ENCODE measurements around the gene TANK. TPM values are rescaled to one million over a fixed set of nuclear protein-coding genes. Genes with fewer than 3 reads are reported as not detected.

The TANK gene
- total RNA-seq, 1 experiment from 2014 or later = 41.1 TPM

- DNase-seq (ENCODE audit: low read depth) = no peak
Observed at GRCh38 chr2:161133366-161133765, 26.9 kb upstream of the TANK start.

DNA sequence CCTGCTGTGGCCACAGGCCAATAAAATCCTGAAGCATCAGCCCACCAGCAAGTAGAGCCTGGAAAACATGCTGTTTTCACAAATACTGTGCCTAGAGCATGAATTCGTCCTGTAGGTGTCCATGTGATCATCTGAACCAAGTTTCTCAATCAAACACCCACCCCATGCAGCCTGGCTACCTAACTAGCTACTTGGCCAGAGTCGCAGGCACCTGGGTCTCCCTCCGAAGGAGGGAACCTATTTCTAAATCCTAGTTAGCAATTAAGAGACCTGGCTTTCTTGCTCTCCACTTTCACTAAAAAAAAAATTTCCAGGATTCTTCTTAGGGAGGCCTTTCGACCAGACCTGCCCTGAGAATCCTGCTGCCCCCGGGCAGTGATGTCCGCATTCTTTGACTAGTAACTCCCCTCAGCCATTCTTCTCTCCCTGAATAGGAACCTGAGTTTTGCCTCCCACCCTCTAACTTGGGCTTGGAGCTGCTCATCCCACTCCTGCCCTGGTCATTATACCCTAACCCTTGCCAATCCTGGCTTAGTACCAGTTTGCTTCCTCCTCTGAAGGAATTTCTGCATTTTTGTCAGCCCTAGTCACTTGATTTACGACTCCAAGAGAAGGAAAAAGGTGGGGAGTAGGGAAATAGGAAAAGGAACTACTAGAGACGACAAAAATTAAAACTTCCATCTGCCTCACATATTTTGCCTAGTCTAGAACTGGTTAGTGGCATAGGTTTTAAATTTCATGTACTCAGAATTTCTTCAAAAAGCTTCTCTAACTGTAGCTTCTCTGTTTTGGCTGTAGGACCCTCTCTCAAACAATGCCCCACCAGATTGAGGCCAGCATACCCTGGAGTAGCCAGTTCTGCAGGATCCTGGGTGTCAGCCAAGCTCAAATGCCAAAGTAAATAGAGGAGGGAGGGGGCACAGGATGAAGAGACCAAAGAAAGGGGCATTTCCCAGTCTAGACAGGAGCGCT lies 25.4 kb upstream of the TANK start:
- DNase-seq (ENCODE audit: low read depth) = peak; percentile 75

GRCh38 chr2:161135951-161136593 lies 24.2 kb upstream of the TANK start:
- no peak for DNase-seq (ENCODE audit: low read depth)

DNA sequence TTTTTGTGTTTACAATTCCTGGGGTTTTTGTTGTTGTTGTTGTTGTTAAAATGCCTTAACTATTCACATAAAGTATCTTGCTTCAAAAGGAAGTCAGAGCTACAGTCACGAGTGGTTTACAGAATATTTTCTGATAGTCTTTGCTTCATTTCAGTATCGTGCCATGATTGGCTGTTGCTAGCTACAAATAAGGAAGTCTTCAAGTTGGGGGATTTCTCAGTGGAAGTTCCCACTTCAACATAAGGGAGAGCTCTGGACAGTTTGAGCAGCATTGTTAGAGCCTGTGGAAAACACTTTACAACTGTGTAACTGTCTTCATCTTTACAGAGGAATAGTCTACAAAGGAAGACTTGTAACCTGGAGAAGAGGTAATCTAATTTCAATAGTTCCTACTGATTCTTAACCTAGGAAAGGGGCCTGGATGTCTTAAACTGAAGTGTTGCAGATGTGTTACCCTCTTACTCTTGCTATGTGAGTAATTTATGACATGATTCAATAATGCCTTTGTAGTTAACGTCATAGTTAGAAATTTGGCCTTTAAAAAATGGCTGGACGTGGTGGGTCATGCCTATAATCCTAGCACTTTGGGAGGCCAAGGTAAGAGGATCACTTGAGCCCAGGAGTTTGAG lies 23.4 kb upstream of the TANK start:
- DNase-seq (ENCODE audit: low read depth) = peak; percentile 12

GRCh38 chr2:161138429-161138828 lies 21.8 kb upstream of the TANK start:
- DNase-seq (ENCODE audit: low read depth) = no peak

DNA sequence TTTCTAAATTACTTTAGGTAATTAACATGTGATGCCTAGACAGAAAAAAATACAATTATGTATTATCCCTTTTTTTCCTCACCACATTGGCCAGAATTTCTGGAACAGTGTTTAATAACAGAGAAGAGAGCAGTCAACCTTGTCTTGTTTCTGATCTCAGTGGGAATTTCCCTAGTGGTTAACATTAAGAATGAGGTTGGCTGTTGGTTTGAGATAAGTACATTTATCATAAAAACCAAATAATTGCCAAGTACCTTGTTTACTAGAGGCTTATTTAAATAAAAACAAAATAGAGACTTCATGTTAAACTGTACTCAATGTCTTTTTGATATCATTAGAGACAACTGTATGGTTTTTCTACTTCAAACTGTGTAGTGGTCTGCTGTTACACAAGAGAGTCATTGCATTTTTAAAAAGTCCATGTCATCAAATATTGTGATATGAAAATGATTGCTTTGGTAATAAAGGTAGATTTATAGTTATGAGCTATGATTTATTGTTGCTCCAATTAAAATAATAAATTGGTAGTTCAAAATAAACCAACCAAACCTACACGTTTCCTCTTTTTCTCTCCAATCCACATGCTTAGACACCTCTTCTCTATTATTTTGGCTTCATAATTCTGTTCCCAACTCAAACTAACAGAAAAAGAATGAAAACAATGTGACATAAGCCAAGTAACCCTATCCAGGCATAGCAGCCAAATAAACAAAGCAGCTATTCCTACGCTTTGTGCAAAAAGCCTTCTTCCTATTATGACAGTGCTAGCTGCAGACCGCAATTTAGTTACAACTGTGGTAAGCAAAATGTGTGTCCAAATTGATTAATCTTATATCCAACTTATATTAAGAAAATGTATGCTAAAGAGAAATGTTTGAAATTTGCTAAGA lies 20.9 kb upstream of the TANK start:
- DNase-seq (ENCODE audit: low read depth) = peak; percentile 49

DNA sequence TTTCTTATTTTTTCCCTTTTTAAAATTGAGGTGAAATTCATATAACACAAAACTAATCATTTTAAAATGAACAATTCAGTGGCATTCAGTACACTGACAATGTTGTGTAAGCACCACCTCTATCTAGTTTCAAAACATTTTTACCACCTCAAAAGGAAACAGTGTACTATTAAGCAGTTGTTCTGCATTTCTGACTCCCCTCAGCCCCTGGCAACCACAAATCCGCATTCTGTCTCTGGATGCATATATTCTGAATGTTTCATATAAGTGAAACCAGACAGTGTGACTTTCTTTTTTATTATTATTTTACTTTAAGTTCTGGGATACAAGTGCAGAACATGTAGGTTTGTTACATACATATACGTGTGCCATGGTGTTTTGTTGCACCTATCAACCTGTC lies 19.2 kb upstream of the TANK start:
- no peak for DNase-seq (ENCODE audit: low read depth)

GRCh38 chr2:161146209-161146775 lies 13.9 kb upstream of the TANK start:
- no peak for DNase-seq (ENCODE audit: low read depth)

GRCh38 chr2:161146996-161147395 lies 13.2 kb upstream of the TANK start:
- no peak for DNase-seq (ENCODE audit: low read depth)

DNA sequence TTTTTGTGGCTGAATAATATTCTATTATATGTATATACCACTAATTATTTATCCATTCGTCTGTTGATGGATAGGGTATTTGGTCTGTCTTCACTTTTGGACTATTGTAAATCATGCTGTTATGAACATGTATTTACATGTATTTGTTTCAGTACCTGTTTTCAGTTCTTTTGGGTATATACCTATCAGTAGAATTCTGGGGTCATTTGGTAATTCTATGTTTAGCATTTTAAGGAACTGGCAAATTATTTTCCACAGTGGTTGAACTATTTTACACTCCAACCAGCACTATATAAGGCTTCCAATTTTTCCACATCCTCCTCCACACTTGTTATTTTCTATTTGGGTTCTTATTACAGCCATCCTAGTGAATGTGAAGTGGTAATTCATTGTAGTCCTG lies 12.4 kb upstream of the TANK start:
- no peak for DNase-seq (ENCODE audit: low read depth)

GRCh38 chr2:161150704-161151103 lies 9.5 kb upstream of the TANK start:
- DNase-seq (ENCODE audit: low read depth) = no peak

DNA sequence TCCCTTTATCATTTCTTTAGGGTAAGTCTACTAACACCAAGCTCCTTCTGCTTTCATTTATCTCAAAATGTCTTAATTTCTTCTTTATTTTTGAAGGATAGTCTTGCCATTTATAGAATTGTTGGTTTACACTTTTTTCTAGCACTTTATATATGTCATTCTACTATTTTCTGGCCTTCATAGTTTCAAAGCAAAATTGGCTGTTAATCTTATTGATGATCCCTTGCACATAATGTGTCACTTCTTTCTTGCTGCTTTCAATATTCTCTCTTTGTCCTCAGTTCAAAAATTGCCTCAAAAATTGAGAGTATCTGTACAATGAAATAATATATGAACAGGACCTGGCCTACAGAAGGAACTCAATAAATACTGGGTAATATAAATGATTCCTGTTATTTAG lies 7.9 kb upstream of the TANK start:
- no peak for DNase-seq (ENCODE audit: low read depth)

DNA sequence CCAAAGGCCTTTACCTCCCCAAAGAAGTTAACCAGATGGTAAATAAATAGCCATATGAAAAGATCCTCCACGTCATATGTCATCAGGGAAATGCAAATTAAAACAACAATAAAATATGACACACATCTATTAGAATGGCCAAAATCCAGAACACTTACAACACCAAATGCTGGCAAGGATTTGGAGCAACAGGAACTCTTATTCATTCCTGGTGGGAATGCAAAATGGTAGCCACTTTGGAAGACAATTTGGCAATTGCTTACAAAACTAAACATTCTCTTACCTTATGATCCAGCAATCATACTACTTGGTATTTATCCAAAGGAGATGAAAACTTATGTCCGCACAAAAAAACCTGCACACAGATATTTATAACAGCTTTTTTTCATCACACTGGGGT lies 1.3 kb upstream of the TANK start:
- DNase-seq (ENCODE audit: low read depth) = no peak

DNA sequence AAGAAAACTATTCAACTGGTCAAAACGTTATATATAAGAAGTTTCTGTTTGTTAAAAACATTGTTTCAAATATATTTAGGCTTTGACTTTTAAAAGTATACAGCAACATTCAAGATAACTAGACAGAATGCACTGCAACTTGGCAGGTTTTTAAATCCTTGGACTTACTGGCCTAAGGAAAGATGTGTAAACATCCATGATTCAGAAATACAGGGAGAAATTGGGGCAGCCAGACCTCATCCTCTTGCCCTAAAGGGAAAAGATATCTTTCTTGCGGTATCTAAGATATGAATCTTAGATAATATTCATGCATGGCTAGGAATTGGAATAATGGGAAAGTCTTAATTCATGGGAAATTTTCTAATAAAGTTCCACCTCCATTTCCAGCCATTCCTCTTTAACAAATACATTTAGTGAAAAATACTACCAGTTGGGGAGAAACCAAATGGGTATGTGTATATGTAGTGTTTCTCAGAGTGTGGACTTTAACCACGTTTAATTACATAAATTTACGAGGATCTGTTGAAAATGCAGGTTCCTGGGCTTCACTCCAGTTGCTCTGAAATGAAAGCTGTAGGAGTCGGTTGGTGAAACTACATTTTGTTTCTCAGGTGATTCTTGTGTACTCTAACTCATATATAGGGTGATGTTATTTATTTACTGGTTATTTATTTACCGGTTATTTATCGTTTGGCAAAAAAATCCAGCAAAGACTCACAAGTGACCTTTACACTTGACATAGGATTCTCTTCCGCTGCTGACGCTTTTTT lies 587 bp upstream of the TANK start:
- peak; percentile 12 for DNase-seq (ENCODE audit: low read depth)

DNA sequence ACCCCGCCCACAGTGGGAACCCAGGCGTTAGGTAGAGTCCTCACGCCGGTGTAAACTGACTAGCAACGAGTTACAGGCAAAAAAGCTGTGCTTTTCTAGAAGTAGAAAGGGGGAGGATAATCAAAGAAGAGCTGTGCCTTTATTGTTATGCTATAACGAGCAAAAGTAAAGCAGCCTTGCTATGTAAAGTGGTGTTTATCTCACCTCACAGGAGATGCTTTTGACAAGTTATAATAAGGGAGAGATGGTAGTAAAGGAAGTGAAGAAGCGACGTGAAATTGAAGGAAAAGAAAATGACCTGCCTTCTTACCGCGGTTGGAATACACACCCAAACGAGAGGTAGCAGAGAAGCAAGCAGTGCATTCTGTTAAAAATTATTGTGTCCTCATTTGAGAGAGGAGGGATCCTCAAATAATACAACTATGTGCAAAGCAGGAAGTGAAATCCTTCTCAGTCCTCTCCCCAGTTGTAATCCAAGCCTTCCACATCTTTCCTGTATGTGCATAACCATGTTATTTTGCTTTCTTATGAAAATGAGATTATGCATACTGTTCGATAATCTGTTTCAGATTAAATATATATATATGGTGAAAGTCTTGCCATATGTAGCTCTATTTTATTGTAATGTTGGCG lies 962 bp downstream of the TANK start:
- peak; percentile 12 for DNase-seq (ENCODE audit: low read depth)

- DNase-seq (ENCODE audit: low read depth) = no peak
Observed at GRCh38 chr2:161163440-161163839, 3.2 kb downstream of the TANK start.

- DNase-seq (ENCODE audit: low read depth) = no peak
Observed at GRCh38 chr2:161164161-161164560, 3.9 kb downstream of the TANK start.

DNA sequence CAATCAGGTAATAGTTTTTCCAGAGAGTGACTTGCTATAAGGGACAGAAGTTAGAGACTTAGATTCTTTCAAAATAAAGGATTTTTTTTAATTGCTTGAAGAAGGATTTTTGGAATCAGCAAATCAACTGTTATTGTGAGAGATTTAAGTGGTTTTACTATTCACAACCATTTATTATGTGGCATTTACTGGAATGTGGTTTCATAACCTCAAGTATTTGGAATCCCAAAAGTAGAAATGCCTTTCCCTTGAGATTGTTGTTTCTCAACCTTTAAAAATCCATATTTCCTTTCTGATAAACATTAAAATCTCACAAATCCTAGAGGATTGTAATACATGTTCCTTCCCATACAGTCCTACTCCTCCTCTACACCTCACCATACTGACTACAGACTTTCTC lies 5.0 kb downstream of the TANK start:
- DNase-seq (ENCODE audit: low read depth) = peak; percentile 47

GRCh38 chr2:161165811-161166210 lies 5.6 kb downstream of the TANK start:
- no peak for DNase-seq (ENCODE audit: low read depth)
